C4-2B (cell line): ENCODE measurements around the gene ZNF536.

Experiments used
- ZFX ChIP-seq: fragments of 450-650 bp; IDR thresholded peaks from 2 replicates; pipeline ENCODE4 v1.6.1; 2017
- TF ChIP-seq, protein P1 (sequence below): fragments of 450-650 bp; conservative IDR thresholded peaks from 2 replicates; pipeline ENCODE4 v1.5.1; 2017; ENCODE audit warnings: mild to moderate bottlenecking

DNA sequence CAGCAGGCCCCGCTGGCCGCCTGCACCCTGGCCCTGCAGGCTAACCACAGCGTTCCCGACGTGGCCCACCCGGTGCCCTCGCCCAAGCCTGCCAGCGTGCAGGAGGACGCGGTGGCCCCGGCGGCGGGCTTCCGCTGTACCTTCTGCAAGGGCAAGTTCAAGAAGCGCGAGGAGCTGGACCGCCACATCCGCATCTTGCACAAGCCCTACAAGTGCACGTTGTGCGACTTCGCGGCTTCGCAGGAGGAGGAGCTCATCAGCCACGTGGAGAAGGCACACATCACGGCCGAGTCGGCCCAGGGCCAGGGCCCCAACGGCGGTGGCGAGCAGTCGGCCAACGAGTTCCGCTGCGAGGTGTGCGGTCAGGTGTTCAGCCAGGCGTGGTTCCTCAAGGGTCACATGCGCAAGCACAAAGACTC is 72.1 kb downstream of the ZNF536 start:
- TF ChIP-seq, protein P1, sequence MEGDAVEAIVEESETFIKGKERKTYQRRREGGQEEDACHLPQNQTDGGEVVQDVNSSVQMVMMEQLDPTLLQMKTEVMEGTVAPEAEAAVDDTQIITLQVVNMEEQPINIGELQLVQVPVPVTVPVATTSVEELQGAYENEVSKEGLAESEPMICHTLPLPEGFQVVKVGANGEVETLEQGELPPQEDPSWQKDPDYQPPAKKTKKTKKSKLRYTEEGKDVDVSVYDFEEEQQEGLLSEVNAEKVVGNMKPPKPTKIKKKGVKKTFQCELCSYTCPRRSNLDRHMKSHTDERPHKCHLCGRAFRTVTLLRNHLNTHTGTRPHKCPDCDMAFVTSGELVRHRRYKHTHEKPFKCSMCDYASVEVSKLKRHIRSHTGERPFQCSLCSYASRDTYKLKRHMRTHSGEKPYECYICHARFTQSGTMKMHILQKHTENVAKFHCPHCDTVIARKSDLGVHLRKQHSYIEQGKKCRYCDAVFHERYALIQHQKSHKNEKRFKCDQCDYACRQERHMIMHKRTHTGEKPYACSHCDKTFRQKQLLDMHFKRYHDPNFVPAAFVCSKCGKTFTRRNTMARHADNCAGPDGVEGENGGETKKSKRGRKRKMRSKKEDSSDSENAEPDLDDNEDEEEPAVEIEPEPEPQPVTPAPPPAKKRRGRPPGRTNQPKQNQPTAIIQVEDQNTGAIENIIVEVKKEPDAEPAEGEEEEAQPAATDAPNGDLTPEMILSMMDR: no peak
- no peak for TF ChIP-seq ZFX
